A549 (cell line): ENCODE results near the gene NGEF. TPM values are rescaled to one million over a fixed set of nuclear protein-coding genes. Genes with fewer than 3 reads are reported as not detected.

Experiments used
- ATAC-seq, 2 experiments: fragments of 200-7000 bp in 1 of 2; fragments of >200 bp in 1 of 2; cut with Nextera tagmentation in 1 of 2; cut with Tn5 transposase in 1 of 2; 3 replicates each; pipeline versions ENCODE4 v1.8.0 to v1.9.1; 2018 to 2020; ENCODE audit warnings: mild to moderate bottlenecking in 1 of 2, moderate library complexity in 1 of 2
- CTCF ChIA-PET: fragments of 300-600 bp; sonication (Branson Sonifier 250); formaldehyde crosslinking; extraction: SDS; loops from one replicate; lab custom pipeline; 2021; ENCODE audit warnings: antibody characterized with exemption, inconsistent platforms; lab: Yijun Ruan, JAX
- POLR2A ChIA-PET: fragments of 350-600 bp; formaldehyde crosslinking; extraction: SDS; loops from one replicate; lab custom pipeline; 2021; ENCODE audit warnings: antibody characterized with exemption, inconsistent platforms; lab: Yijun Ruan, JAX
- DNase-seq, 2 experiments: peaks; one replicate each; pipeline versions ENCODE4 v3.0.0 to v3.0.0-alpha.2; 2011 to 2016; ENCODE audit warnings: low read depth in 1 of 2, low spot score in 1 of 2
- FAIRE-seq: peaks from 2 replicates; lab custom pipeline; 2011; peaks lifted over from hg19 to GRCh38; lab: Jason Lieb, UNC
- H3K27ac ChIP-seq, 2 experiments: fragments of >200 bp; sonication (Bioruptor Twin); formaldehyde crosslinking; 3 replicates each; pipeline ENCODE4 v1.5.1; 2016 to 2017
- H3K4me1 ChIP-seq: fragments of >200 bp; sonication (Bioruptor Twin); formaldehyde crosslinking; 3 replicates; pipeline ENCODE4 v1.6.1; 2016
- H3K4me2 ChIP-seq: fragments of >200 bp; sonication (Bioruptor Twin); formaldehyde crosslinking; 3 replicates; pipeline ENCODE4 v1.6.1; 2016
- H3K4me3 ChIP-seq: fragments of >200 bp; sonication (Bioruptor Twin); formaldehyde crosslinking; 3 replicates; pipeline ENCODE4 v1.5.1; 2016
- H3K9me3 ChIP-seq: fragments of >200 bp; sonication (Bioruptor Twin); formaldehyde crosslinking; 3 replicates; pipeline ENCODE4 v1.6.1; 2016
- BCL3 ChIP-seq: fragments of >200 bp; sonication (Bioruptor Twin); formaldehyde crosslinking; IDR thresholded peaks from 3 replicates; pipeline ENCODE4 v1.6.1; 2016
- BHLHE40 ChIP-seq: IDR thresholded peaks from 2 replicates; pipeline ENCODE4 v1.6.1; 2012; ENCODE audit warnings: low read depth, low read length, inconsistent platforms
- CBX8 ChIP-seq: fragments of 200-600 bp; sonication (generic); IDR thresholded peaks from 2 replicates; pipeline ENCODE4 v1.6.1; 2016
- CEBPB ChIP-seq, 2 experiments: fragments of >200 bp in 1 of 2; sonication (Bioruptor Twin) in 1 of 2; formaldehyde crosslinking in 1 of 2; IDR thresholded peaks; 2 replicates each; pipeline ENCODE4 v1.6.1; 2012 to 2016
- ELK1 ChIP-seq: fragments of 150-350 bp; IDR thresholded peaks from 2 replicates; pipeline ENCODE4 v1.6.1; 2014; ENCODE audit warnings: low read depth, mild to moderate bottlenecking, low read length
- EP300 ChIP-seq, 2 experiments: fragments of >200 bp; sonication (Bioruptor Twin); formaldehyde crosslinking; IDR thresholded peaks; 2 replicates in 1 of 2; 3 replicates in 1 of 2; pipeline ENCODE4 v1.6.1; 2016 to 2017
- FOSL2 ChIP-seq, 2 experiments: fragments of 450-650 bp in 1 of 2; fragments of >200 bp in 1 of 2; sonication (Bioruptor Twin) in 1 of 2; formaldehyde crosslinking; IDR thresholded peaks; 2 replicates each; pipeline versions ENCODE4 v1.5.0 to v1.6.1; 2016 to 2020; ENCODE audit warnings: mild to moderate bottlenecking in 1 of 2, moderate library complexity in 1 of 2
- GATA3 ChIP-seq: IDR thresholded peaks from 2 replicates; pipeline ENCODE4 v1.6.1; 2012; ENCODE audit warnings: borderline replicate concordance
- HDAC2 ChIP-seq: fragments of 200-600 bp; sonication (generic); IDR thresholded peaks from 2 replicates; pipeline ENCODE4 v1.6.1; 2016
- JUN ChIP-seq, 2 experiments: fragments of >200 bp; sonication (Bioruptor Twin); formaldehyde crosslinking; IDR thresholded peaks; 2 replicates in 1 of 2; 3 replicates in 1 of 2; pipeline ENCODE4 v1.6.1; 2016 to 2017
- JUNB ChIP-seq: fragments of >200 bp; sonication (Bioruptor Twin); formaldehyde crosslinking; IDR thresholded peaks from 2 replicates; pipeline ENCODE4 v1.6.1; 2016
- KDM5A ChIP-seq: fragments of 200-600 bp; sonication (generic); IDR thresholded peaks from 2 replicates; pipeline ENCODE4 v1.6.1; 2016; ENCODE audit warnings: antibody characterized with exemption, mild to moderate bottlenecking
- MAFK ChIP-seq: fragments of 450-650 bp; IDR thresholded peaks from 2 replicates; pipeline ENCODE4 v1.6.1; 2014; ENCODE audit not compliant: partially characterized antibody
- MAZ ChIP-seq: fragments of 150-350 bp; IDR thresholded peaks from 2 replicates; pipeline ENCODE4 v1.6.1; 2014; ENCODE audit warnings: antibody characterized with exemption, low read depth, low read length, borderline replicate concordance
- NPAS2 ChIP-seq: fragments of 250-450 bp; sonication (Bioruptor Pico); IDR thresholded peaks from 2 replicates; pipeline ENCODE4 v1.8.0; 2022; ENCODE audit warnings: mild to moderate bottlenecking, moderate library complexity, borderline replicate concordance
- NR3C1 ChIP-seq: fragments of >200 bp; sonication (Bioruptor Twin); formaldehyde crosslinking; IDR thresholded peaks from 3 replicates; pipeline ENCODE4 v1.6.1; 2017
- SMC3 ChIP-seq: fragments of >200 bp; sonication (Bioruptor Twin); formaldehyde crosslinking; IDR thresholded peaks from 3 replicates; pipeline ENCODE4 v1.6.1; 2018; ENCODE audit warnings: inconsistent platforms
- SREBF2 ChIP-seq: fragments of 450-650 bp; IDR thresholded peaks from 2 replicates; pipeline ENCODE4 v1.6.1; 2014; ENCODE audit warnings: mild to moderate bottlenecking, moderate library complexity
- ZC3H11A ChIP-seq: fragments of 450-650 bp; IDR thresholded peaks from 2 replicates; pipeline ENCODE4 v1.6.1; 2014; ENCODE audit warnings: antibody characterized with exemption, mild to moderate bottlenecking
- WGBS: methylation state at CpG from one replicate; pipeline ENCODE4 v1.1.6; 2017; ENCODE audit errors: missing lambda C conversion rate; 5-methylcytosine and 5-hydroxymethylcytosine counted together
- polyA plus RNA-seq, 4 experiments: library from polyadenylated mRNA; depleted of rRNA in 3 of 4; stranded (reverse); fragments of >200 nt; fragmentation: RNase III in 1 of 4; extraction: RNeasy Plus Mini Kit Qiagen cat#74134 plus additional on column Dnase treatment in 1 of 4; gene quantifications; 2 replicates in 3 of 4; 3 replicates in 1 of 4; pipeline ENCODE4 v1.2.3, GENCODE V29; 2011 to 2017
- TF ChIP-seq, protein P1 (sequence below): IDR thresholded peaks from 2 replicates; pipeline ENCODE4 v1.6.1; 2012
- TF ChIP-seq, protein P2 (sequence below): IDR thresholded peaks from 2 replicates; pipeline ENCODE4 v1.6.1; 2012

Gene NGEF
- polyA plus RNA-seq, 2 of the 4 experiments (the other 2 are of a cell fraction), result 8.1 to 9.7 TPM

DNA sequence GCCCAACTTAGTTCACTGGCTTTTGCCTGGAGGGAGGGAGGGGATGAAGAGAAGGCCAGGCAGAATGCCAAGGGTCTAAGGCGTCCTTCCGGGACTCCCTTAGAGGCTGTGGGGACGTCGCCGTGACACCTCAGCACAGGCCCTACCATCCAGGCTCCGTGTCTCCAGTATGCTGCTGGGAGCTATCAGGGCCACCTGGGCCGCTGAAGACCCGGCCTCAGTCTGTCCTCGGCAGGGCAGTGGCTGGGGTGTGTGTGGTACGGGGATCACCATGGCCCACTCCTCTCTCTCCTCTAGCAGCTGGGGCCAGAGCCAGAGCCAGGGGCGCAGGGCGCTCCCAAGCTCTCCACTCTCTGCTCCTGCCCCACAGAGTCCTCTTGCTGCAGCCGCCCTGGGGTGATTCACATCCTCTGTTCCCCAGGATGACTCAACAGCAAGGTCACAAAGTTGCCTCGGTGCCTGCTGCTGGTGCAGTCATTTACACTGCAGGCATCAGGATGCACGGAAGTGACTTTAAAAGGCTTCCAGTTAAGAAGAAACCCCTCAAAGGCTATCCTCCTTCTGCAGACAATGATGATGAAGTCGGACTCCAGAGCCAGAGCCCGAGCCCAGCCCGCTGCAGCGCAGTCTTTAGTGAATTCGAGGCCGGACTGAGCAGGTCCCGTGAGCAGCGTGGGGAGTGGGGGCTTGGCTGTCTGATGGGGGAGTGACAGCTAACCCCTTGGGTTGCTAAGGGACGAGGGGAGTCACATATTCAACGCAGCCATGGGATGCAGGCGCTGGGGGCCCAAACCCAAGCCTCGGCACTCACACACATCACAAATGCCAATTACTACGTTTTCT, 111.1 kb downstream of the NGEF start:
- H3K4me1 ChIP-seq, result peaks cover 24% of the 10 kb centered on the region
- ChIA-PET CTCF (interaction anchor here (0.7 to 1.4 kb wide), 7 partner anchors 24 to 349 kb away, joined by 3 to 4 read pairs (median 3); partner anchors contain the start of gene ATG16L1), POLR2A (interaction anchor here (1.0 kb wide), 2 partner anchors 78 to 349 kb away, joined by 3 read pairs; partner anchors contain the start of gene ATG16L1)
- peak; percentile 97 to 98 for ATAC-seq
- peak; percentile 84 to 93 for DNase-seq
- peak; percentile 67 for FAIRE-seq
- no peaks in the 10 kb centered on the region for H3K9me3 ChIP-seq
- 0 out of 3 replicates have a peak overlapping the region, but pooled peaks have one; percentile 7 for H3K4me3 ChIP-seq
- peak overlapping the region; percentile 88 for H3K4me2 ChIP-seq
- TF ChIP-seq CEBPB (IDR thresholded peaks at IDR 0.05) (peak in 1 of 2 experiments; percentile 48; a peak in 1 of 4 replicates), NR3C1 (no peak), MAFK (peak; percentile 7), FOSL2 (IDR thresholded peaks at IDR 0.05) (peak; percentile 84), FOSL2 (CRISPR knock-in tag; IDR thresholded peaks at IDR 0.05) (peak; percentile 85), JUN (IDR thresholded peaks at IDR 0.05) (peak; percentile 43 to 72; a peak in 3 of 5 replicates), ELK1 (no peak), JUNB (peak; percentile 56), SMC3 (peak; percentile 26; the same call in 2 of the 3 replicates), EP300 (IDR thresholded peaks at IDR 0.05) (peak in 1 of 2 experiments; percentile 35; a peak in 1 of 5 replicates)
- TF ChIP-seq, protein P1, sequence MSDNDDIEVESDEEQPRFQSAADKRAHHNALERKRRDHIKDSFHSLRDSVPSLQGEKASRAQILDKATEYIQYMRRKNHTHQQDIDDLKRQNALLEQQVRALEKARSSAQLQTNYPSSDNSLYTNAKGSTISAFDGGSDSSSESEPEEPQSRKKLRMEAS, result peak; percentile 49
- TF ChIP-seq, protein P2, sequence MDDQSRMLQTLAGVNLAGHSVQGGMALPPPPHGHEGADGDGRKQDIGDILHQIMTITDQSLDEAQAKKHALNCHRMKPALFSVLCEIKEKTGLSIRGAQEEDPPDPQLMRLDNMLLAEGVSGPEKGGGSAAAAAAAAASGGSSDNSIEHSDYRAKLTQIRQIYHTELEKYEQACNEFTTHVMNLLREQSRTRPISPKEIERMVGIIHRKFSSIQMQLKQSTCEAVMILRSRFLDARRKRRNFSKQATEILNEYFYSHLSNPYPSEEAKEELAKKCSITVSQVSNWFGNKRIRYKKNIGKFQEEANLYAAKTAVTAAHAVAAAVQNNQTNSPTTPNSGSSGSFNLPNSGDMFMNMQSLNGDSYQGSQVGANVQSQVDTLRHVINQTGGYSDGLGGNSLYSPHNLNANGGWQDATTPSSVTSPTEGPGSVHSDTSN, result no peak
- 26% methylated on average over 22 of the region's 28 CpGs for WGBS
- peak overlapping the region; percentile 93 to 99 for H3K27ac ChIP-seq

- Histone ChIP-seq H3K4me3 (no peak overlapping the region), H3K4me2 (peak overlapping the region; percentile 88), H3K4me1 (peaks cover 23% of the 10 kb centered on the region), H3K27ac (peak overlapping the region; percentile 93 to 99), H3K9me3 (no peaks in the 10 kb centered on the region)
- TF ChIP-seq ZC3H11A (no peak), CBX8 (no peak), SREBF2 (no peak), GATA3 (no peak), NPAS2 (CRISPR knock-in tag) (no peak), KDM5A (no peak), BHLHE40 (no peak), BCL3 (no peak), MAZ (no peak), HDAC2 (no peak)
- WGBS, result 86% methylated on average over 39 of the region's 43 CpGs
- ATAC-seq, result no peak; a peak in 2 of 6 replicates
- POLR2A ChIA-PET, result interaction anchor here (1.0 kb wide), 2 partner anchors 79 to 350 kb away, joined by 3 read pairs; partner anchors contain the start of gene ATG16L1
- FAIRE-seq, result no peak
- CTCF ChIA-PET, result interaction anchor here (0.8 to 1.2 kb wide), 5 partner anchors 25 to 350 kb away, joined by 3 to 4 read pairs (median 3); partner anchors contain the start of gene ATG16L1
- DNase-seq, result no peak
These were observed 112.0 kb downstream of the NGEF start for GRCh38 chr2:232900811-232901735.
